Small intestine (tissue), 7 donors: ENCODE measurements around the gene SPDYE18. TPM values are rescaled to one million over a fixed set of nuclear protein-coding genes. Genes with fewer than 3 reads are reported as not detected.
"Not testable (repeated sequence)": the region's sequence is repeated elsewhere in the genome, so short reads cannot be mapped to it uniquely, and the experiment has no call there.

Experiments used
- DNase-seq, 2 donors: peaks; one replicate each; pipeline versions ENCODE4 v3.0.0 to v3.0.0-alpha.2; 2013
- FAIRE-seq: peaks from 2 replicates; lab custom pipeline; 2012; peaks lifted over from hg19 to GRCh38; lab: Jason Lieb, UNC
- H3K27ac ChIP-seq, 3 donors: one replicate each; pipeline ENCODE4 v1.5.1; 2013; ENCODE audit warnings: low read length in 2 of 3, mild to moderate bottlenecking in 2 of 3, control low read depth in 1 of 3, inconsistent platforms in 1 of 3, low read depth in 1 of 3, moderate library complexity in 1 of 3
- H3K27me3 ChIP-seq, 3 donors: one replicate each; pipeline ENCODE4 v1.6.1; 2013; ENCODE audit warnings: low read length in 3 of 3, inconsistent platforms in 1 of 3; ENCODE audit not compliant: control insufficient read depth in 3 of 3, insufficient read depth in 3 of 3
- H3K36me3 ChIP-seq, 3 donors: one replicate each; pipeline ENCODE4 v1.6.1; 2013; ENCODE audit warnings: low read length in 3 of 3, inconsistent platforms in 1 of 3, low read depth in 1 of 3, mild to moderate bottlenecking in 1 of 3, moderate library complexity in 1 of 3; ENCODE audit not compliant: control insufficient read depth in 3 of 3, insufficient read depth in 2 of 3
- H3K4me1 ChIP-seq, 3 donors: one replicate each; pipeline ENCODE4 v1.6.1; 2013; ENCODE audit warnings: low read length in 2 of 3, inconsistent platforms in 1 of 3, low read depth in 1 of 3, mild to moderate bottlenecking in 1 of 3, moderate library complexity in 1 of 3; ENCODE audit not compliant: control insufficient read depth in 3 of 3, insufficient read depth in 2 of 3
- H3K4me3 ChIP-seq, 3 donors: one replicate each; pipeline ENCODE4 v1.5.1; 2013; ENCODE audit warnings: low read length in 3 of 3, control low read depth in 1 of 3, inconsistent platforms in 1 of 3, low read depth in 1 of 3, mild to moderate bottlenecking in 1 of 3, moderate library complexity in 1 of 3
- H3K9me3 ChIP-seq, 2 donors: one replicate each; pipeline ENCODE4 v1.6.1; 2013; ENCODE audit warnings: low read depth in 1 of 2, low read length in 1 of 2; ENCODE audit not compliant: control insufficient read depth in 2 of 2, insufficient read depth in 1 of 2
- WGBS, 3 donors: extraction: QIAGEN DNeasy Blood & Tissue Kit; methylation state at CpG; one replicate each; pipeline ENCODE4 v1.1.7; 2013; 5-methylcytosine and 5-hydroxymethylcytosine counted together
- polyA plus RNA-seq, 4 donors: library from polyadenylated mRNA; stranded (reverse) in 3 of 4; unstranded in 1 of 4; fragments of 200-250 nt in 3 of 4; fragments of 120-200 nt in 1 of 4; gene quantifications; one replicate each; pipeline versions ENCODE4 v1.2.1 to v1.2.3, GENCODE V29; 2013
- donor health status: healthy with polysubstance abuse.
- donor health status: control.
- donor health status: control.
- donor health status: Bipolar disorder and iron deficiency.
- donor health status: healthy.

Gene SPDYE18
- polyA plus RNA-seq, 4 donors: 0.28 to 1.3 (median 0.85) TPM

DNA sequence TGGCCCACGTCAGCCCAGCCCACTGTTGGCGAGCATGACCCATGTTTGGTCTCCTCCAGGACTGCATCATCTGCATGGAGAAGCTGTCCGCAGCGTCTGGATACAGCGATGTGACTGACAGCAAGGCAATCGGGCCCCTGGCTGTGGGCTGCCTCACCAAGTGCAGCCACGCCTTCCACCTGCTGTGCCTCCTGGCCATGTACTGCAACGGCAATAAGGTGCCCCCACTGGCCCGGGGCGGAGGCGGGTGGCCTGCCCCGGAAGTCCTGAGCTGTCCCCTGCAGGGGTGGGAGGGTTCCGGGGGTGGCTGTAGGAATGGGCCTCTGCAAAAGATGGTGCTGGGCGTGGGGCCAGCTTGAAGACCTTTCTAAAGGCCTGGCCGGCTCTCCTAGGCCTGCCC is 60.3 kb downstream of the SPDYE18 start:
- not testable (repeated sequence) for FAIRE-seq, H3K4me1 ChIP-seq, H3K27me3 ChIP-seq, DNase-seq, H3K9me3 ChIP-seq, H3K27ac ChIP-seq, H3K4me3 ChIP-seq
- 62 to 85% (median 76%) methylated on average over 14 to 15 of the region's 15 CpGs for WGBS, 3 donors
- H3K36me3 ChIP-seq: peaks cover 0 to 30% (median 0%) of the 10 kb centered on the region in 3 donors

Other genes starting within 250 kb of the SPDYE18 start
- not detected for gene SPDYE17, start 30.2 kb downstream of the SPDYE18 start, polyA plus RNA-seq
- gene CCDC146, start 60.1 kb upstream of the SPDYE18 start, polyA plus RNA-seq: 1 to 10 TPM; 2.4 to 7.5 (median 6.5) TPM
- gene FGL2, start 137.3 kb upstream of the SPDYE18 start, polyA plus RNA-seq: 10 to 100 TPM in 3 of 4 donors, 1 to 10 TPM in 1; 7.4 to 38.0 (median 18.1) TPM